GM12801 (cell line): ENCODE measurements around the gene ATXN2.

Source experiments
- TF ChIP-seq, protein P1 (sequence below): IDR thresholded peaks from one replicate; pipeline ENCODE4 v1.5.1; 2011; ENCODE audit warnings: control low read depth; ENCODE audit not compliant: insufficient read length; ENCODE audit errors: extremely low read depth

Gene ATXN2, protein sequence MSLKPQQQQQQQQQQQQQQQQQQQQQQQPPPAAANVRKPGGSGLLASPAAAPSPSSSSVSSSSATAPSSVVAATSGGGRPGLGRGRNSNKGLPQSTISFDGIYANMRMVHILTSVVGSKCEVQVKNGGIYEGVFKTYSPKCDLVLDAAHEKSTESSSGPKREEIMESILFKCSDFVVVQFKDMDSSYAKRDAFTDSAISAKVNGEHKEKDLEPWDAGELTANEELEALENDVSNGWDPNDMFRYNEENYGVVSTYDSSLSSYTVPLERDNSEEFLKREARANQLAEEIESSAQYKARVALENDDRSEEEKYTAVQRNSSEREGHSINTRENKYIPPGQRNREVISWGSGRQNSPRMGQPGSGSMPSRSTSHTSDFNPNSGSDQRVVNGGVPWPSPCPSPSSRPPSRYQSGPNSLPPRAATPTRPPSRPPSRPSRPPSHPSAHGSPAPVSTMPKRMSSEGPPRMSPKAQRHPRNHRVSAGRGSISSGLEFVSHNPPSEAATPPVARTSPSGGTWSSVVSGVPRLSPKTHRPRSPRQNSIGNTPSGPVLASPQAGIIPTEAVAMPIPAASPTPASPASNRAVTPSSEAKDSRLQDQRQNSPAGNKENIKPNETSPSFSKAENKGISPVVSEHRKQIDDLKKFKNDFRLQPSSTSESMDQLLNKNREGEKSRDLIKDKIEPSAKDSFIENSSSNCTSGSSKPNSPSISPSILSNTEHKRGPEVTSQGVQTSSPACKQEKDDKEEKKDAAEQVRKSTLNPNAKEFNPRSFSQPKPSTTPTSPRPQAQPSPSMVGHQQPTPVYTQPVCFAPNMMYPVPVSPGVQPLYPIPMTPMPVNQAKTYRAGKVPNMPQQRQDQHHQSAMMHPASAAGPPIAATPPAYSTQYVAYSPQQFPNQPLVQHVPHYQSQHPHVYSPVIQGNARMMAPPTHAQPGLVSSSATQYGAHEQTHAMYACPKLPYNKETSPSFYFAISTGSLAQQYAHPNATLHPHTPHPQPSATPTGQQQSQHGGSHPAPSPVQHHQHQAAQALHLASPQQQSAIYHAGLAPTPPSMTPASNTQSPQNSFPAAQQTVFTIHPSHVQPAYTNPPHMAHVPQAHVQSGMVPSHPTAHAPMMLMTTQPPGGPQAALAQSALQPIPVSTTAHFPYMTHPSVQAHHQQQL

DNA sequence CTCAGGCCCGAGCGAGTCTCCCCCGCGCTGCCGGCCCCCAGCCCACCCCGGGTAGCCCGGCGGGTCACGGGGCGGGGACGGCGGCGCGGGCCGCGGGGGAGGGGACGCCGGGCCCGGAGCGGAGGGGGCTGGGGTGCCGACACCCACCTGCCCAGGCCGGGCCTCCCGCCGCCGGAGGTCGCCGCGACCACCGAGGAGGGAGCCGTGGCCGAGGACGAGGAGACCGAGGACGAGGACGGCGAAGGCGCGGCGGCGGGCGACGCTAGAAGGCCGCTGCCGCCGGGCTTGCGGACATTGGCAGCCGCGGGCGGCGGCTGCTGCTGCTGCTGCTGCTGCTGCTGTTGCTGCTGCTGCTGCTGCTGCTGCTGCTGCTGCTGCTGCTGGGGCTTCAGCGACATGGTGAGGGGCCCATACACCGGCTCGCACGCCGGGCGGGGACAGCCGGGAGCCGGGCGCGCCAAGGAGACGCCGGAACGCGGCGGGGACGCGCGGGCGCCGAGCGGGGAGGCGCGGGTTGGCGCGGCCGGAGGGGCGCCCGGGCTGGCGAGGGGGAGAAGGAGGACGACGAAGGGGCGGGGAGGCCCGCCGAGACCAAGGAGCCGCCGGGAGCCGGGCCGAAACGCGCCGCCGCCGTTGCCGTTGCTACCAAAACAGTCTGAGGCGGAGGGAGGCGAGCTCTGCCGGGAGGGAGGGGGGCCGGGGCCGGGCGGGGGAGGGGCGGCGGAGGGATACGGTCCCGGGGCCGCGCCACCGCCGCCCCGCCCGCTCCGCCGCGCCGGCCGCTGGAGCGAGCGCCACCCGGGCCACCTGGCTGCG, at the start of gene ATXN2:
ATXN2 (minus strand) TSS at position 679 of the 816 bp plus-strand sequence; CDS start at position 398, 281 bp downstream.
- TF ChIP-seq, protein P1, sequence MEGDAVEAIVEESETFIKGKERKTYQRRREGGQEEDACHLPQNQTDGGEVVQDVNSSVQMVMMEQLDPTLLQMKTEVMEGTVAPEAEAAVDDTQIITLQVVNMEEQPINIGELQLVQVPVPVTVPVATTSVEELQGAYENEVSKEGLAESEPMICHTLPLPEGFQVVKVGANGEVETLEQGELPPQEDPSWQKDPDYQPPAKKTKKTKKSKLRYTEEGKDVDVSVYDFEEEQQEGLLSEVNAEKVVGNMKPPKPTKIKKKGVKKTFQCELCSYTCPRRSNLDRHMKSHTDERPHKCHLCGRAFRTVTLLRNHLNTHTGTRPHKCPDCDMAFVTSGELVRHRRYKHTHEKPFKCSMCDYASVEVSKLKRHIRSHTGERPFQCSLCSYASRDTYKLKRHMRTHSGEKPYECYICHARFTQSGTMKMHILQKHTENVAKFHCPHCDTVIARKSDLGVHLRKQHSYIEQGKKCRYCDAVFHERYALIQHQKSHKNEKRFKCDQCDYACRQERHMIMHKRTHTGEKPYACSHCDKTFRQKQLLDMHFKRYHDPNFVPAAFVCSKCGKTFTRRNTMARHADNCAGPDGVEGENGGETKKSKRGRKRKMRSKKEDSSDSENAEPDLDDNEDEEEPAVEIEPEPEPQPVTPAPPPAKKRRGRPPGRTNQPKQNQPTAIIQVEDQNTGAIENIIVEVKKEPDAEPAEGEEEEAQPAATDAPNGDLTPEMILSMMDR, result no peak

DNA sequence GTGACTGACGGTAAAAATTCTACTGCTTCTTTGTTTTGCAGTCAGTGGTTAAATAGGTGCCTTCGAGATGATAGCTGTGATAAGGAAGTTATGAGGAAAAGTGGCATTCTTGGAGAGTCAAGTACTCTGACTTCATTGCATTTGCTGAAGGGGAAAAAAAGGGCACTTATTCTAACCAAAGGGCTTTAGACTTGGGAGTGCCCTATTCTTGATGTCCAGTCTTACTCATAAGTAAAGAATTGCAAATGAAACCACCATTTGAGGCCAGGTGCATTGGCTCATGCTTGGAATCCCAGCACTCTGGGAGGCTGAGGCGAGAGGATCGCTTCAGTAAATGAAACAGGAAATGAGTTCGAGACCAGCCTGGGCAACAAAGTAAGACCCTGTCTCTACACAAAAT, 46.3 kb upstream of the ATXN2 start:
- TF ChIP-seq, protein P1, result no peak

DNA sequence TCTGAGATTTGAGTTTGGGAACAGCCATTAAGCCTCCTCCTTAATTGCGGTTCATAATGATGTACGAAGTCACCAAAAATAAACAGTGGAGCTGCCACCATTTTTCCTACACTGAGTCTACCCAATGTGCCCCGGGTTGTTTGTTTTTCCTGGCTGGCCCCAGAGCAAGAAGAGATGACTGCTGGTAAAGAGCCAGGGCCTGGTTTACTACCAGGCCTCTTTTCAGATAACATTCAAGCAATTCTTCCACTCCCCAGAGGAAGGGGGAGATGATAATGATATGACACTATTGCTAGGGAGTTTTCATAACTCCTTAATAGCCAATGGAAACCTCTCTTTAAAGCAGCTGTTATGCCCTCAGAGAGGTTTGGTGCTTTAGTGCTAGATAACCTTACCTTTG, 44.3 kb upstream of the ATXN2 start:
- TF ChIP-seq, protein P1, result no peak

DNA sequence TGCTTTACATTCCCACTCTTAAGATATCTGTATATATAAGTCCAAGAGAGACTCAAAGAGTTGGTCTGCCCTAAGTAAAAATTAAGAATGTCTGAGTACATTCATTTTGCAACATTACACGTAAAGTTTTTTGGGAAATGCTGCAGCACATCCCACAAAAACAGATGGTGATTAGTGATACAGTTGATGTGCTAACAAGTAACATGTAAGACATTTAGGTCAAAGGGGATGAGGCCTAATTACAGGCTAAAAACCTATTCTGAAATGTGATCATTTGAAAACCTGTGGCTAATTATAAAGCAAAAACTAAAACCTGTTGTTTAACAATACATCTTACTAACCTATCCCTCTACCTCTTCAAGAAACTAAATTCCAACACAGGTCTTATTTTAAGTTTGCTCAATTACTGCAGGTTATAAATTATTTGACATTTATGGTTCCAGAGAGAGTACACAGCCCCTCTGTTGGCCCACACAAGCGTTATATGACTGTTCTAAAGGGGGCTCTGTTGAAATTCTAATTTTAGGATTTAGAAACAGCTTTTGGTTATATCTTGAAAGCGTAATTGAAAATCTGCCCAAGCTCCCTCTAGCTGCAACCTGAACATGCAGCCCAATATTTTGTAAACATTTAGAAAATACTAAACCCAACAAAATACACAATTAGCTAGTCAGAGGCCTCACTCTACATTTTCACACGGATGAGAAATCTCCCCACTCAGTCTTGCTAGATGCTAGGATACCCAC, 43.7 kb upstream of the ATXN2 start:
- TF ChIP-seq, protein P1, result no peak

DNA sequence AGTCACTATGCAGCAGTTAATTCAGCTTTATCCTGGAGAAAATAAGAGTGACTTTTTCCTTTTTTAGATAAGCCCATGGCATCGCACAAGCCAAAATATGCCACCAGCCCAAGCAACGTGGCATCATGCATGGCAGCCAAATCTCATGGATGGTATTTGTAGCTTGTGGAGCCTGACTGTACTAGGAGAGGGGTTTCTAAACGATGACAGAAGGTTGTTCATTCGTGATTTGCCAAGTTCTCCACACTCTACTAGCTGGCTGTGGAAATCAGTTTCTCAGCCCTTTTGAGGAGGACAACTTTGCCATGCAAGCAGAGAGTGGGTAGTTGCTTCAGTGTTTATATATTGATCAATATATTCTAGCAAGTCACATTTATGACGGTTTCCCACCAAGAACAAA, 41.4 kb upstream of the ATXN2 start:
- TF ChIP-seq, protein P1, result no peak

DNA sequence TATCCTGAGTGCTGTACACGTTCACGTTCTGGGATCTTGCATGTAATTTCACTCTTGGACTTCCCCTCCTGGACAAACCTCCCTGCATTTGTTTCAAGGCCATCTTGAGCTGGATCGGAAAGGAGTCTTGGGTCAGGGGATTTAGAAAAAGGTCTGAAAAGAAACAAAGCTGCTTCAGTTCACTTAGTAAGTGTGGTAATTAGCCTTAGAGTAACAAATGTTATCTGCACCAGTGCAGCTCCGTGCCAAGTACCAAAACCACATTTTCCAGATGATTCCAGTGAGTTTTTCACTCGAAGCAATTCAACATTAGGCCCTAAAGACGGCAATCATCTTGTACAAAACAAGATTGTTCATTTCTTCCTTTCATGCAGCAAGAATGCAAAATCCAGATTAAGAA, 39.4 kb upstream of the ATXN2 start:
- TF ChIP-seq, protein P1, result no peak
